Endometrium (tissue), 2 donors: ENCODE measurements around the gene AKAP13.
"Not testable (repeated sequence)": the region's sequence is repeated elsewhere in the genome, so short reads cannot be mapped to it uniquely, and the experiment has no call there.

Experiments used
- FAIRE-seq: peaks from 2 replicates; lab custom pipeline; 2012; peaks lifted over from hg19 to GRCh38; lab: Jason Lieb, UNC
- donor health status: control.
- donor health status: control.

AKAP13 gene

DNA sequence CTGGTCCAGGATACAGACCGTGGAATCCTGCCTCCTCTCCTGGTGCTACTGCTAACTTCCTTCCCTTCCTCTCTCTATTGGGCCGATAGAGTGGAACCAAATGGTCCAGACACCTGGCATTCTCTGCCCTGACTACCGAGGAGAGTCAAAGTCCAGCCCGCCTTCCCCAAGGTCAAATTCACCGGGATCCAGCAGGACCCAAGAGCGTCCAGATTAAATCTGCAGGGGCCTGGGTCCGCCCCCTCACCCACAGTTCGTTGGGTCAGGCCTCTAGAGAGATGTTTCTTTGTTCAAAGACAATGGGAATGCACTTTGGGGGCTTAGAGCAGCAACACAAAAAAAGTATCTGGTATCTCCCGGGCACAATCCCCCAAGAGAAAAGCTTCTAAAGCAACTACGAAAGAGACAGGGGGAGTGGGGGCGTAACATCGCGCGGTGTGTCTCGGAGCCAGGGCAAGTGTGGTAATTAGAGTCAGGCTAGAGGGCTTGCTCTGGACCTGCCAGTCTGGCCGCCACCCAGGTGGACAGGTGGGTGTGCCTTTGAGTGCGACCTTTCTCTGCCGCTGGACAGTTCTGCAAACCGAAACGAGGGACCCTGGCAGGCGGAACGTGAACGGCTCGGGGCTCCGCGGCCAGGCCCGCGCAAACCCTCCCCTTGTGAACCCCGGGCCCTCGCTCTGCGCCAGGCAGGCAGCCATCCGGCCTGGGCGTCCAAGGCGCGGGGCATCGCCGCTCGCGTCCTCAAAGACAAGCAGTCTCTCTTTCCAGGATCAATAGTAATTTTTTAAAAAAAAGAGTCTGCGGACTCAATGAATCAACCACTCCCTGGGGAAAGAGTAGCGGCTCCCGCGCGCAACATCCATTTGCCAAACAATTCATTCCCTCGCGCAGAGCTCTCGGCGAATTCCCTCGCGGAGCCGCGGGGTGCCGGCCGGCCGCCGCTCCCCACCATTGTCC is 413.5 kb downstream of the AKAP13 start:
- no peak for FAIRE-seq

DNA sequence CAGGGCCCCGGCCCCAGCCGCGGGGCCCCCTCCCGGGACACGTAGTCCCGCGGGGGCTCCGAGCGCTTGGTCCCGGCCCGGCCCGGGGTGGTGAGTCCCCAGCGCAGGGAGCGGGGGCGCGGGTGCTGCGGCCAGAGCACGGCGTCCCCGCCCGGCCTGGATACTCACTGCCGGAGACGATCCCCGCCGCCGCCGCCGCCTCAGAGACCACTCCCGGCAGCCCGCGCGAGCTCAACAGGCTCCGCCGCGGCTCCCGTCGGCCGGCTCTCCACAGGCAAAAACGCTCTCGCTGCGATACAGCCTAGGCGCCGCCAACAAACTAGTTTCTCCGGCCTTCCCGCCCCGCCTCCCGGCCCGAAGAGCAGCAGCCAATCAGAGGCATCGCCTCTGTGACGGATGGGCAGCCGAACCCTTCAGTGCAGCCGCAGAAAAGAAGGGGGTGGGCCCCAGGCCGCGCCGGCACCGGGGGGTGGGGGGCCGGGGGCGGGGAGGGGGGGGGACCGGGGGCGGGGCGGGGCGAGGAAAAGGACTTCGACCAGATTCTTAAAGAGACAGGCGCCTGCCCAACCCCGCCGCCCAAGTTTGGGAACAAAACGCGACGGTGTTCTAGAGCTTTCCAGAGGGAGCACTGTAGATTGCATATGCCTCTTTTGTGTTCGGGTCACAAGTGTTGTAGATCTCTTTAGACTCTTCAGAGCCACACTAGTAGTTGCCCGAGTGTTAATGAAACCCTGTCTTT is 414.4 kb downstream of the AKAP13 start, which contains the start of gene KLHL25:
KLHL25 (minus strand) TSS at position 328 of the 739 bp plus-strand sequence. CDS start 25,115 bp downstream, outside the sequence.
- no peak for FAIRE-seq

DNA sequence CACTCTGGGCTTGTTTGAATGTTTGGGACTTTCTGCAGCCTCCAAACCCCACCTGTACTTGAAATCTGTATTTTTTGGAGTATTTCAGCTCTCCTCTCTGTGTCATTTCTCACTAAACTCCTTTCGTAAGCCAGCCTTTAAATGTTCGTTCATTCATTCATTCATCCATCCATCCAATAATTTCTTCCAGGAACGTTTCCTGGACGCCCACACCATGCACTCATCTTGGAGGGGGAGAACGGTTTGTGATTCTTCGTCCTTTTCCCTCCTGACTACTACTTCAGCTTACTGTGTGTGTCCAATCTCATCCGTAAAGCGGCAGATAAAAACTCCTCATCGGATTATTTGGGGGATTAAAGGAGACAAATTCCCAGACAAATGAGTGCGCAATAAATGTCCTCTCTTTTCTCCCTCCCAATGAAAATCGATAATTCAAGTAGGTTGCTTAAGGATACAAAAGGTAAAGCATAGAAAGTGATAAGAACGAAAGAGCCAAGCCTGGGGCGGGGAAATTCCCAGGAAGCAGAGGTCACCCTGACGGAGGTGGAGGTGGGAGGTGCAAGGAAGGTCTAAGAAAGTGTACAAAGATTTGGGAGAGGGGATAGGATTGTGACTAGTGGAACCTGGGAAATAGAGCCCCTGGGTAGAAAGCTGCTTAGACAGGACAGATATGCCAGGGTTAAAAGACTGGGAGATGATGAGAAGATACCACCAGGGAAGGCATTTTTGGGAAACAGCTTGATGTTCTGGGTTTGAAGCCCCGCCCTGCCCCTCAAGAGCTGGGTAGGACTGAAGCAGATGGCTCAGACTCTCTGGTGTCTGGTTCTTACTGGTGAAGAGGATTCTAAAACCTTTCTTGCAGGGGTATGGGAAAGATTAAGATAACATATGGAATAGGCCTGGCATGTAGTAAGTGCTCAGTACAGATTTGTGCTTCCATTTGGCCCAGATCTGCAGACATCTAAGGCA is 415.2 kb downstream of the AKAP13 start:
- FAIRE-seq: no peak

DNA sequence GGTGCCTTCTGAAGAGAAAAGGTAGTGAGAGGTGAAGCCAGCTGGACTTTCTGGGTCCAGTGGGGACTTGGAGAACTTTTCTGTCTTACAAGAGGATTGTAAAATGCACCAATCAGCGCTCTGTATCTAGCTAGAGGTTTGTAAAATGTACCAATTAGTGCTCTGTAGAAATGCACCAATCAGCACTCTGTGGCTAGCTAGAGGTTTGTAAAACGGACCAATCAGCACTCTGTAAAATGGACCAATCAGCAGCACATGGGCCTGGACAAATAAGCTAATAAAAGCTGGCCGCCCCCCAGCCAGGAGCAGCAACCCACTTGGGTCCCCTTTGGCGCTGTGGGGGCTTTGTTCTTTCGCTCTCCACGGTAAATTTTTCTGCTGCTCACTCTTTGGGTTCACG is 416.0 kb downstream of the AKAP13 start:
- FAIRE-seq: not testable (repeated sequence)
